HL-60/S4 (cell line): Measurements from ENCODE around the gene PXYLP1.
"Not testable (repeated sequence)": the region's sequence is repeated elsewhere in the genome, so short reads cannot be mapped to it uniquely, and the experiment has no call there.

ENCODE experiments used
- in situ Hi-C: fragments of 300-500 bp; cut with MboI; formaldehyde crosslinking; loops from 2 replicates; pipeline ENCODE4 v1.14.3; 2022; ENCODE audit warnings: low sequenced_read_pairs

The PXYLP1 gene

GRCh38 chr3:141231101-141231951, at the start of gene PXYLP1:
TSS of gene PXYLP1 (plus strand) at chr3:141231825. CDS start at chr3:141260176, 28,351 bp downstream.
- in situ Hi-C loops = no loop called here

GRCh38 chr3:141183606-141184005, 48.0 kb upstream of the PXYLP1 start:
- in situ Hi-C loops = no loop called here

GRCh38 chr3:141184430-141184829, 47.2 kb upstream of the PXYLP1 start:
- in situ Hi-C loops = no loop called here

GRCh38 chr3:141191097-141191749, 40.4 kb upstream of the PXYLP1 start:
- in situ Hi-C loops = loop anchor here (10.0 kb wide), 1 partner anchor 186 kb away; no protein-coding TSS in a partner anchor

- in situ Hi-C loops = loop anchor here (10.0 kb wide), 1 partner anchor 188 kb away; no protein-coding TSS in a partner anchor
Measured at GRCh38 chr3:141192345-141192744, 39.3 kb upstream of the PXYLP1 start.

- in situ Hi-C loops = loop anchor here (10.0 kb wide), 1 partner anchor 188 kb away; no protein-coding TSS in a partner anchor
Measured at GRCh38 chr3:141193066-141193830, 38.4 kb upstream of the PXYLP1 start.

- in situ Hi-C loops = no loop called here
Measured at GRCh38 chr3:141201122-141201521, 30.5 kb upstream of the PXYLP1 start.

GRCh38 chr3:141202682-141203081, 28.9 kb upstream of the PXYLP1 start:
- in situ Hi-C loops = no loop called here

- in situ Hi-C loops = no loop called here
Measured at GRCh38 chr3:141203866-141204265, 27.8 kb upstream of the PXYLP1 start.

- in situ Hi-C loops = no loop called here
Measured at GRCh38 chr3:141204343-141204742, 27.3 kb upstream of the PXYLP1 start.

- in situ Hi-C loops = not testable (repeated sequence)
Measured at GRCh38 chr3:141211306-141211705, 20.3 kb upstream of the PXYLP1 start.

GRCh38 chr3:141212101-141212500, 19.5 kb upstream of the PXYLP1 start:
- in situ Hi-C loops = no loop called here

- in situ Hi-C loops = no loop called here
Measured at GRCh38 chr3:141212555-141212954, 19.1 kb upstream of the PXYLP1 start.

- in situ Hi-C loops = no loop called here
Measured at GRCh38 chr3:141216975-141217374, 14.7 kb upstream of the PXYLP1 start.

- in situ Hi-C loops = no loop called here
Measured at GRCh38 chr3:141217389-141217788, 14.2 kb upstream of the PXYLP1 start.

GRCh38 chr3:141218162-141218835, 13.3 kb upstream of the PXYLP1 start:
- in situ Hi-C loops = no loop called here

GRCh38 chr3:141218926-141219325, 12.7 kb upstream of the PXYLP1 start:
- in situ Hi-C loops = no loop called here

GRCh38 chr3:141223673-141224166, 7.9 kb upstream of the PXYLP1 start:
- in situ Hi-C loops = no loop called here

- in situ Hi-C loops = no loop called here
Measured at GRCh38 chr3:141225939-141226338, 5.7 kb upstream of the PXYLP1 start.

GRCh38 chr3:141227216-141227615, 4.4 kb upstream of the PXYLP1 start:
- in situ Hi-C loops = no loop called here
